IMR-90 (cell line): ENCODE results near the gene CFAP70. TPM values are rescaled to one million over a fixed set of nuclear protein-coding genes. Genes with fewer than 3 reads are reported as not detected.

ENCODE experiments used
- ATAC-seq: fragments of 200-7000 bp; cut with Tn5 transposase; 2 replicates; pipeline ENCODE4 v1.9.1; 2020; ENCODE audit warnings: low read depth, mild to moderate bottlenecking, moderate library complexity
- BruUV-seq: library from RNA; stranded (reverse); fragments of 400-500 nt; replicated peaks from 2 replicates; lab custom pipeline; 2021; lab: Mats Ljungman, UMichigan
- CTCF ChIA-PET: fragments of 300-600 bp; formaldehyde crosslinking; extraction: SDS; loops from one replicate; lab custom pipeline; 2021; ENCODE audit warnings: antibody characterized with exemption; lab: Yijun Ruan, JAX
- POLR2A ChIA-PET: fragments of 300-600 bp; sonication (Branson Sonifier 250); formaldehyde crosslinking; loops from one replicate; lab custom pipeline; 2022; ENCODE audit warnings: antibody characterized with exemption; ENCODE audit not compliant: unreplicated experiment; lab: Charles Lee
- DNase-seq: peaks from one replicate; pipeline ENCODE4 v3.0.0; 2013
- H2AFZ ChIP-seq: replicated peaks from 2 replicates; pipeline ENCODE3; 2013; ENCODE audit warnings: low read length, mild to moderate bottlenecking; ENCODE audit not compliant: poor library complexity
- H2AK5ac ChIP-seq: 2 replicates; pipeline ENCODE4 v1.6.1; 2013; ENCODE audit warnings: low read depth, low read length, inconsistent platforms
- H2AK9ac ChIP-seq: replicated peaks from 2 replicates; pipeline ENCODE3; 2013; ENCODE audit warnings: mild to moderate bottlenecking, low read depth, low read length, moderate library complexity; ENCODE audit not compliant: poor library complexity
- H2BK120ac ChIP-seq: 2 replicates; pipeline ENCODE4 v1.6.1; 2013; ENCODE audit warnings: low read depth, low read length, inconsistent platforms
- H2BK15ac ChIP-seq: 3 replicates; pipeline ENCODE4 v1.6.1; 2013; ENCODE audit warnings: low read depth, low read length, inconsistent platforms
- H2BK20ac ChIP-seq: 2 replicates; pipeline ENCODE4 v1.6.1; 2013; ENCODE audit warnings: low read depth, mild to moderate bottlenecking, inconsistent platforms, low read length, moderate library complexity
- H2BK5ac ChIP-seq: 2 replicates; pipeline ENCODE4 v1.6.1; 2013; ENCODE audit warnings: mild to moderate bottlenecking, low read depth, low read length, inconsistent platforms; ENCODE audit not compliant: poor library complexity, severe bottlenecking
- H3K14ac ChIP-seq: replicated peaks from 2 replicates; pipeline ENCODE4 v1.6.1; 2013; ENCODE audit warnings: low read depth, low read length, inconsistent platforms
- H3K18ac ChIP-seq: 2 replicates; pipeline ENCODE4 v1.6.1; 2013; ENCODE audit warnings: low read depth, low read length, control low read depth
- H3K23ac ChIP-seq: 2 replicates; pipeline ENCODE4 v1.6.1; 2013; ENCODE audit warnings: low read depth, low read length, inconsistent platforms
- H3K27ac ChIP-seq: 2 replicates; pipeline ENCODE4 v1.5.1; 2013; ENCODE audit warnings: mild to moderate bottlenecking, control low read depth, low read length; ENCODE audit not compliant: insufficient read depth
- H3K27me3 ChIP-seq: 2 replicates; pipeline ENCODE4 v1.6.1; 2013; ENCODE audit warnings: low read length; ENCODE audit not compliant: control insufficient read depth, insufficient read depth
- H3K36me3 ChIP-seq: 2 replicates; pipeline ENCODE4 v1.6.1; 2013; ENCODE audit warnings: low read length, mixed read lengths; ENCODE audit not compliant: control insufficient read depth, insufficient read depth
- H3K4ac ChIP-seq: 2 replicates; pipeline ENCODE4 v1.6.1; 2013; ENCODE audit warnings: low read depth, low read length, inconsistent platforms
- H3K4me1 ChIP-seq: 2 replicates; pipeline ENCODE4 v1.6.1; 2013; ENCODE audit warnings: low read length, mixed read lengths; ENCODE audit not compliant: control insufficient read depth, insufficient read depth
- H3K4me2 ChIP-seq: 2 replicates; pipeline ENCODE4 v1.6.1; 2013; ENCODE audit warnings: low read depth, mild to moderate bottlenecking, control low read depth, low read length, moderate library complexity
- H3K4me3 ChIP-seq: 2 replicates; pipeline ENCODE4 v1.5.1; 2013; ENCODE audit warnings: low read depth, mild to moderate bottlenecking, control low read depth, low read length, moderate library complexity; ENCODE audit not compliant: insufficient read depth
- H3K56ac ChIP-seq: 2 replicates; pipeline ENCODE4 v1.6.1; 2013; ENCODE audit warnings: low read length, inconsistent platforms; ENCODE audit not compliant: insufficient read depth; ENCODE audit errors: extremely low read depth
- H3K79me1 ChIP-seq, 2 experiments: 2 replicates each; pipeline ENCODE4 v1.6.1; 2013; ENCODE audit warnings: low read length in 2 of 2, inconsistent platforms in 1 of 2, low read depth in 1 of 2
- H3K9ac ChIP-seq: 2 replicates; pipeline ENCODE4 v1.6.1; 2013; ENCODE audit warnings: low read depth, low read length, control low read depth
- H3K9me1 ChIP-seq: 2 replicates; pipeline ENCODE4 v1.6.1; 2013; ENCODE audit warnings: low read length, inconsistent platforms; ENCODE audit not compliant: insufficient read depth
- H3K9me3 ChIP-seq: 2 replicates; pipeline ENCODE4 v1.6.1; 2013; ENCODE audit warnings: low read length; ENCODE audit not compliant: control insufficient read depth, insufficient read depth
- H4K20me1 ChIP-seq: 2 replicates; pipeline ENCODE4 v1.6.1; 2013; ENCODE audit warnings: low read length, inconsistent platforms; ENCODE audit not compliant: insufficient read depth
- H4K5ac ChIP-seq: 2 replicates; pipeline ENCODE4 v1.6.1; 2013; ENCODE audit warnings: mild to moderate bottlenecking, low read depth, low read length, control low read depth
- H4K8ac ChIP-seq, 2 experiments: 2 replicates each; pipeline ENCODE4 v1.6.1; 2013; ENCODE audit warnings: low read depth in 2 of 2, low read length in 2 of 2, control low read depth in 1 of 2, inconsistent platforms in 1 of 2
- H4K91ac ChIP-seq: 2 replicates; pipeline ENCODE4 v1.6.1; 2013; ENCODE audit warnings: low read depth, low read length, inconsistent platforms; ENCODE audit not compliant: insufficient read depth
- USF2 ChIP-seq: fragments of 150-350 bp; IDR thresholded peaks from 2 replicates; pipeline ENCODE4 v1.6.1; 2017; ENCODE audit warnings: mild to moderate bottlenecking, antibody characterized with exemption, low read length, low read depth
- WGBS, 2 experiments: methylation state at CpG; one replicate each; pipeline versions ENCODE4 v1.1.5 to v1.1.7; 2013; ENCODE audit warnings: missing lambda C conversion rate in 2 of 2; ENCODE audit not compliant: insufficient read length in 1 of 2; ENCODE audit errors: extremely low coverage in 2 of 2; 5-methylcytosine and 5-hydroxymethylcytosine counted together
- dilution Hi-C: fragments of 300-500 bp; cut with HindIII; formaldehyde crosslinking; loops from one replicate; pipeline ENCODE4 v1.14.3; 2018; ENCODE audit warnings: low sequenced_read_pairs; ENCODE audit not compliant: unreplicated experiment
- in situ Hi-C: fragments of 300-500 bp; cut with MboI; formaldehyde crosslinking; loops from 3 replicates; pipeline ENCODE4 v1.14.3; 2019; ENCODE audit warnings: low sequenced_read_pairs, inconsistent platforms, mixed read lengths
- intact Hi-C: fragments of 100-400 bp; cut with micrococcal nuclease; formaldehyde crosslinking; loops from 2 replicates; pipeline ENCODE4 v1.10.0; 2022
- polyA plus RNA-seq, 3 experiments: library from polyadenylated mRNA; depleted of rRNA; stranded (reverse); fragments of >200 nt; gene quantifications; 2 replicates each; pipeline ENCODE4 v1.2.3, GENCODE V29; 2012; ENCODE audit warnings: low replicate concordance in 1 of 3
- total RNA-seq: library from RNA; depleted of rRNA; stranded (reverse); fragments of >200 nt; gene quantifications from 2 replicates; pipeline ENCODE4 v1.2.3, GENCODE V29; 2012

CFAP70 gene
- total and polyA plus RNA-seq, 2 of the 4 experiments (the other 2 are of a cell fraction) = 0.15 to 0.18 TPM

- Histone ChIP-seq H2BK15ac (no peak overlapping the region), H3K56ac (no peak overlapping the region), H4K20me1 (peaks cover 31% of the 10 kb centered on the region), H2AFZ (no peak overlapping the region), H2BK5ac (no peak overlapping the region), H4K8ac (no peak overlapping the region), H2AK5ac (no peak overlapping the region), H3K9me3 (no peaks in the 10 kb centered on the region), H3K18ac (no peak overlapping the region), H2BK120ac (no peak overlapping the region), H3K27me3 (no peaks in the 10 kb centered on the region), H3K4ac (no peak overlapping the region), H3K4me3 (no peak overlapping the region), H3K9me1 (peaks cover 6% of the 10 kb centered on the region), H3K9ac (no peak overlapping the region), H3K23ac (no peak overlapping the region), H3K36me3 (no peaks in the 10 kb centered on the region; the same call in 1 of the 2 replicates), H4K5ac (no peak overlapping the region), H2AK9ac (no peak overlapping the region), H3K79me1 (peaks cover 16 to 57% of the 10 kb centered on the region in 2 experiments), H3K14ac (no peak overlapping the region), H2BK20ac (no peak overlapping the region), H3K4me1 (no peaks in the 10 kb centered on the region), H4K91ac (no peak overlapping the region), H3K27ac (no peak overlapping the region), H3K4me2 (no peak overlapping the region)
- BruUV-seq = no TSS peak
- dilution Hi-C loops (no loop called here), intact Hi-C loops (no loop called here), in situ Hi-C loops (no loop called here)
- WGBS, 2 experiments = 70 to 100% methylated on average over 1 of the region's 5 CpGs
- peak; percentile 3 for DNase-seq
- ChIA-PET CTCF (no interaction called here), POLR2A (no interaction called here)
- 0 out of 2 replicates have a peak, but pooled peaks have one; percentile 21 for ATAC-seq
- TF ChIP-seq USF2 = no peak
These were observed 48.2 kb upstream of the CFAP70 start for GRCh38 chr10:73406846-73407245.
